GM19193 (cell line): Measurements from ENCODE around the gene CMSS1.

Source experiments
- POLR2A ChIP-seq: IDR thresholded peaks from 4 replicates; pipeline ENCODE4 v1.6.1; 2011; ENCODE audit not compliant: insufficient read depth, insufficient read length; ENCODE audit errors: extremely low read depth

The CMSS1 gene

DNA sequence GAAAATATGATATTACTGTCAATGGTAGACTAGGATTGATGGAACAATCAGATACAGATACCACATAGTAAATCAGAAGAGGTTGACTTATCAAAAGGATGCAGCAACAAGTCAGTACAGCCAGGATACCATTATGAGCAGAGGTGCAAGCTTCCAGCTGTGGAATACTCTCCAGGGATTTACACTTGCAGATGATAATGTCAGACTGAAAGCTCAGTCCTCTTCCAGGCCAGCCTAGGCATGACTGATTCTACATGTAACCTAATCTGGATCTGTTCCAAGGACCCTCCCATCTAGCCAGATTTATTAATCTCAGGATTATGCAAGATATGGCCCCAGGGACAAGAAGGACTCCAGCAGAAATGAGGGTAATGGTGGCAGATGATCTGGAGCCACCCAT is 288.4 kb downstream of the CMSS1 start:
- TF ChIP-seq POLR2A = no peak

DNA sequence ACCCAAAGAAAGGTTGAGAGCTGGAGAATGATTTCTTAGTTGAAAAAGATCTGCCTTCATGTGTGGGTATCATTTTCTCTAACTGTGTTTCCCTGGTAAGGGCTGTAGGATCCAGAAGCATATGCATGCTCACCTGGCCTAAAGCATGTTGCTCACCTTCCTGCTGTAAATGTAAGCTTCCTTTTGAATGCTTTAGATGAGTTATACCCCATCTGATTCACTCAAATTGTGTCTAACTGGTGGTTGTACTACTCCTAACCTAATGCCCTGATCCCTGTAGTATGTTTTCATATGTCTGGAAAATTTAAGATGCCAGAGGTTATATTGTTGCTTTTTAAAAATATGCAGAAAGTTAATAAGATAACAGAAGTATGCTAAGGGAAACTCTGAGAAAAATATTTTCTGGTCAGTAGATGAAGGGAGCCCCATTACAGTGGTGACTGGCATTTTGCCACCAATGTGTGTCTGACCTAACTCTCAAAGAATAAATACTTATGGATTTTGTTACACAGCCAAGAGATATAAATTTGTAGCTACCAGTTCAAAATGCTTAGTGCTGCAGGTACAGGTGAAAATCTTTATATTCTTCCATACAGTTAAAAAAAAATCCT is 289.0 kb downstream of the CMSS1 start:
- no peak for TF ChIP-seq POLR2A

DNA sequence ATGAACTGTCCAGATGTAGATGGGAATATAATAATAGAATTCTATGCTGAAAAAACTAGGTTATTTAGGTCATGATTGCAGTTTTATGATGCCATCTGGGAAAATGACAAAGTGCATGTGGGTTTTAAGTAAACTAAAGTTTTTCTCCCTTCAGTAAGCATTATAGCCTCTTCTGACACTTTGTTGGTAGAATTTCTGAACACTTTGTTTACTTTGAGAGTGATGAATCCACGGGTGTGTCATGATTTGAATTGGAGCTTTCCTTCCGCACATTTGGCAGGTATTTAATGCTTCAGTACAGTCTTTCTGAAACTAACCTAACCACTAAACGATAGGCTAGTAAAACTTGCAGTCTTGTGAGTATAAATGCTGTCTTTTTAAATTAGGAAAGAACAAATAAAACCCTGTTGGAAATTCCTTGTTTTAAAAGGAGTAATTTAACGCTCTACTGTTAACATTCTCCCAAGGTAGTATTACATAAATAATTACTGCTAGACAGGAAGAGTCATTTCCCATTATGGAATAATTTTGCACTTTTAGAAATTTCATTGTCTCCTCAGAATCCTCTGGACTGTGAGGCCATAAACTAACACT is 289.7 kb downstream of the CMSS1 start:
- TF ChIP-seq POLR2A = no peak

DNA sequence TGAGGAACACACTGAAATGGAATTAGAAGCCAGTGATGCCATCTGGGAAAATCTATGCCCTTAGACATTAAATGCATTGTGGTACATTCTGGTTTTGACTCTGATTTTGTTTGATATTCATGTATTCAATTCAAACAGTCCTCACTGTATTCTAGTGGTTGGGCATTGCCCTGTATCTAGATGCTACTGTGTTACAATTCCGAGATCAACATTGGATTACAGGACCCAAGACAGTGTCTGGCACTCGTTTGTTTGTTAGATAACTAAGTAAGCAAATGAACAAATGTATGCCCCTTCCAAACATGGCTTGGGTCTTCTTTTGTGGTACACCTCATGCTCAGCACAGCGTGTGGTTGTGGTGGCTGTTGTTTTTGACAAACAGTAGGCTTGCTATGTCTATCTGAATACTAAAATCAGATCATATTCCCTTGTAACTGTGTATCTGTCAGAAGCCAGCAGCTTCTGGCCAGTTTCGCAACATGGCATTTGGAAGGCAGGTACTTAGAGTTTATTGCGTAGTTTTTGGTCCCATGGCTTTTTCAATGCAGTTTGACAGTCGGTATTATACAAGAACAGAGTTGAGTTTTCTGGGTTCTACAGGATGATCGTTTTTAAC is 290.9 kb downstream of the CMSS1 start:
- no peak for TF ChIP-seq POLR2A

DNA sequence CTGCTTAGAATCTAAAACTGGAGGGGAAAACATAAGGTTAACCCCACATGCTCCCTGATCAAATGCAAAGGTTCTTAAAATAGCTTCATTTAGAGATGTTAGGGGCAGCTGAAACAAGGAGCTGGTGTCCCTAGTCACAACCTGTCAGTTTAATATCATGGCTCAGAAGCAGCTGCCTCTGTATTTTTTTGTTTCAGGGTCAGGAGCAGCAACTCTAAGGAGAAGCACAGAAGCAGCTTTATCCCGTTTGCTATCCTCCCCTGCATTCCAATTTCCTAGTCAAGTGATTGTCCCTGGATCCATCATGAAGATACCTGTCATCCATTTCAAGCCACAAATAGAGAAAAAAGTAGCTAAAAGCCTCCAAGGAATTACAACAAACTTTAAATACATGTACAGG is 292.5 kb downstream of the CMSS1 start:
- TF ChIP-seq POLR2A = no peak

DNA sequence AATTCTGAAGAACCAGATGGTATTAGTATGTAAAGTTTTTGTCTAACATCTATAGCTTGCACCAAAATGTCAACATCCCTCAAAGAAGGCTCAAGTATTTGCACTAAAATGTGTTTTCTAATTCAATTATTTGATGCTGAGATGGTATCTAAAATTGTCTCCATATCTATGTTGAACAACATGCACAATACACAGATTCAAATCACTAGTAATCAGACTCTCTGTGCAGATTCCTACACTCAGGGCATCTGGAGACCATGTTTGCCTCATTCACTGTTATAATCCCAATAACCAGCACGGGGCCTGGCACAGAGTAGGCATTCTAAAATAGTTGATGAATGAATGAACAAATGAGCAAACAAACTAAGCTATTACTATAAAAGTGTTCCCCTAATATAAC is 294.1 kb downstream of the CMSS1 start:
- TF ChIP-seq POLR2A = no peak

DNA sequence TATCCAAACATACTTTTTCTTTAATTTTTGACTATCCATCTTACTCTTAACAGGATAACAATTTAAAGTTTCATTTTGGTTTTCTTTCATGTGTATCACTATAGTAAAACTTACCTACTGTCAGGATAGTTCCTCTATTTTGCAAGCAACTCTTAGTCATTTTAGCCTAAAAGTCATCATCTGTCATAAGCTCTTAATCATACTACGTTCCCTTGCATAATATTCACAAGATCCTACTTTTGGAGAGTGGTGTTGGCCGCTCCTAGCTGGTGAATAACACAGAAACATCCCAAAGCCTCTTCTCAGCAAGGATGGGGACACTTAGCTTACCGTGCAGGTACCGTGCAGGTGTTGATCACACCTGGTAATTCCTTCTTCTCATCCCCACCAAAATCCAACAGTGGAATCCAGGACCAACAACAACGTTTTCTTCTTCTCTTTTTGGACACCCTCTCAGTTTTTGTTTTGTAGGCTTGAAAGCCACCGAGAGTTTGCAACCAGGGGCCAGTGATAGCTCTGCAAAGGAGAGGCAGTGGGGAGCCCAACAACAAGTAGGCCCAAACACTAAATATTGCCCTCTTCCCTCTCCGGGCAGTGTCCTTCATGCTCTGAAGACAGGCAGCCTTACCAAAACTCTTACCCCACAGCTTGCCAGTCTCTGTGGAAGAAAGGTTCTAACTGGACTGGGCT is 296.2 kb downstream of the CMSS1 start:
- no peak for TF ChIP-seq POLR2A

DNA sequence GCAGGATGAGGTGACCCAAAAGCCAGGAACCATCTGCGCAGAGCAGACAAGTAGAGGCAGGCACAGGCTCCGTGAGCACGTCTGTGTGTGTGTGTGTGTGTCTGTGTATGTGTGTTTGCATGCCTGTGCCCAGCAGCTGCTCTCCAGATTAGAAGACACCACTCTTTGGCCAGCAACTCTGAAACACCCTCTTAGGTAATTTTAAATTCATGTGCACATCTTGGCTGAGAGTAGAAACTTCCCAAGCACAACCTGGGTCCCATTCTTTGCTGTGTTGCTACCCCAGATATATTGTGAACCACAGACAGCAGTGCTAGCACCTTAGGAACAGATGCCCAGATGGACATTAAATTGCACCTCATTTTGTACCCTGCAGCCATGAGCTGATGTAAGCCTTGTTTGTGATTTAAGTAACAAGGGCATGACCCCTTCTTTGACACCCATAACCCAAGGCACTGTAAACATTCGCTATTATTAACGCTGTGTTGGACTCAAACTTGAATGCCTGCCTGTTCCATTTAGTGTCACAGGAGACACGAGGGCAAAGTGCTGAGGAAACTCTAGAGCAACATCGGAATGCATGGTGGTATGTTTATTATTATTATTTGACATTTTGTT is 296.9 kb downstream of the CMSS1 start, which contains the start of gene FILIP1L:
Gene FILIP1L, minus strand, starts transcription at position 89 of the 618 bp plus-strand sequence.
- no peak for TF ChIP-seq POLR2A

DNA sequence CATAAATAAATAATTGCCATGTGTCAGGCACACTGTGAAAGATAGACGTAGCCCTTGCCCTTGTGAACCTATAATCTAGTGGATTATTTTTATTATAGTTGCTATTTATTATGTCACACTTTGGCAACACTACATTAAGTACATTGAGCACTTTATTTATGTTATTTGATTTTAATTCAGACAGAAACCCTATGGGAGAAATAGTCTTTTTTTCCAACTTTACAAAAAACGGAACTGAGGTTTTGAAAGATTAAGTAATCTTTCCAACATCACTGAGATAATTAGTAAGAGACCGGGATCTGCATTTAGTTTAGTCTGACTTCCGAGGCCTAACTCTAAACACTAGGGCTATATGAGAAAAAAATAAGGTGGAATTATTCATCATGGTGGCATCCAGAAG is 299.4 kb downstream of the CMSS1 start:
- TF ChIP-seq POLR2A = no peak

DNA sequence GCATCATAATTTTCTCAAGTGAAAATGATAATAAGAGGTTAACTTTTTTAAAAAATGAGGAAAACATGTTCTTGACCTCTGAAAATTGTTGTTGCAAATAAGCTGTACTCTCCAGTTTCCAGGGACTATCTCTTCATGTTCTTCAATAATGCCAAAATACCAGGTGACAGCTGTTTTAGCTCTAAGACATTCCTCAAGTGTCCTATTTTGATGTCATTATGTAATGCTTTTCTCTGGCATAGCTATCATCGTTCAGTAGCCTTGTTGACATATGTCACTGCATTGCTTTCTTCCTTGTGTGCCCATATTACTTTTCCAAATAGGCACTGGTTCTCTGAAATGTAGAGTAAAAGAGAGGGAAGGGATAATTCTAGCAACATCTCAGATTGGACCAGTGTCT is 302.4 kb downstream of the CMSS1 start:
- no peak for TF ChIP-seq POLR2A

DNA sequence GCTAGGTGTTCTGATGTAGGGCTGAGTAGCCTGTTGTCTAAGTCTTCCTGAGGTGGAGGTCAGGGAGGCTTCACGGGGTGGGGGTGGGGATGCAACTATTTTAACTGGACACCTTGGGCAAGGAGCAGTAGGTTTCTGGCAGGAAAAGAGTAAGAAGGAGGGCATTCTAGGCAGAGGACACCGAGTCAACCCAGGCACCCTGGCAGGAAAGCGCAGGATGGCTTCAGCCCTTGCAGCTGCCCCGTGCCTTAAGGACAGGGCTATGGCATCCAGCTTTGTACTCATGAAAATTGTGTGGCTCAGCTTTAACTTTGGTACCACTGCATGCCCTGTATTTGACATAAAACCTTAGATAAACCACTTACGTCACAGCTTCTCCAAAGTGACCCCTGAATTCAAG is 303.0 kb downstream of the CMSS1 start:
- no peak for TF ChIP-seq POLR2A

DNA sequence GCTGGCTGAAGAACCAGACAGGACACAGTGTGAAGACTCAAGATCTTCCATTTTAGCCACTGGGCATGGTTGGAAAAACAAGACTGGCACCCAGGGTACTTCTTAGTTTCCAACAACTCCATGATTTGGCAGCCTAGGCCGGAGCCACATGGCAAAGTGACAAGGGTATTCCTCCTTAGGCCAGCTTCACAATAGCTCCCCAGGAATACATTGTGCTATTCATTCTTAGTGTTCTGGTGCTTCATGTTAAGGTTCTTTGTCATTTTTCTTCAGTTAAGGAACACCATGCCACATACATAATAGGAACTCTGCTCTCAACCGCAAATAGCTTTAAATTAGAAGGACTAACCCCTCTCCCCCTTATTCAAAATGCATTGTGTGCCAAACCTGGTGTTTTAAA is 304.7 kb downstream of the CMSS1 start:
- no peak for TF ChIP-seq POLR2A

DNA sequence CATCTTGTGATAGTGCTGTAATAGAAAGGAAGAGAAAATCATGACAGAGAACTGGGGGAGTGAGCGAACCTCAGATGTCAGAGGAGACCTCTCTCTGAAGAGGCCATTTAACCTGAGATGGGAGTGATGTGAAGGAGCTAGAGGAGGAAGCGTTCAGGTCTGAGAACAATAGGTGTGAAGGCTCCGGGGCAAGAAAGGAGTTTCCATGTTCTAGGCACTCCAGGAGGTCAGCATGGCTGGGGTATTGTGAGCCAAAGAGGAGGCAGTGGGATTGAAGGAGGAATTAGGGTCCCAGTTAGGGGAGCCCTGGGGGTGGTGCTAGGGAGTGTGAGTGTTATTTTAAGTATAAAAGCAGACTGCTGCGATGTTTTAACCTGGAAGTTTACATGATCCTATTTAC is 305.4 kb downstream of the CMSS1 start:
- TF ChIP-seq POLR2A = no peak

DNA sequence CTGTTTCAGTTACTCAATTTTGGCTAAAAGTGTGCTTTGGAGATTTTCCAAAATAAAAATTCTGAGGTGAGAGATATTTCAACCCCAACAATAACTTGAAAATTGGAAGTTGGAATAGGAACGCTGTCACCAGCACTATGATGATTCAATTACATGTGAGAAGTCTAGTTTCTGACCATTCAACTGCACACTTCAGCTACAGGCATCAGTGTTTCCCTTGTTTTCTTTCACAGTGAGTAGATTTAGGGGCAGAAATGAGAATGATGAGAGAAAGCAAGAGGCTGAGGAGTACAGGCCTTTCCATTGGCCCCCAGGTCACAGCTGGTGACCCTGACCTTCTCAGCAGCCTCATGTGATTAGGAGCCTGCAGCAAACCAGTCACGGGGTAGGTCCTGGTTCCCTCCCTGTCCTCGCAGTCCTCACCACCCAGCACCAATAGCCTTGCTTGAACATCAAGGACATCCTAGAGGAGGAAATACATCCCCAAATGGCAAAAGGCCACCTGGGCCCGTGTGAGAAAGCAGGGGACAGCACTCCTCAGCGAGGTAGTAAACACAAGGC is 306.6 kb downstream of the CMSS1 start:
- TF ChIP-seq POLR2A = no peak
